Measurements from ENCODE around the gene UBA1.

The UBA1 gene

GRCh38 chrX:47166126-47166525 is 27.5 kb upstream of the UBA1 start:
- Histone ChIP-seq H4K91ac (ENCODE audit: low read length) (no peak overlapping the region), H4K8ac (ENCODE audit: low read length) (no peak overlapping the region), H2BK12ac (ENCODE audit: low read length in 2 of 2) (no peak overlapping the region), H3K36me3 (ENCODE audit: control insufficient read depth in 1 of 2, insufficient read depth in 2 of 2, low read depth in 1 of 2, low read length in 2 of 2) (peaks cover 11 to 21% of the 10 kb centered on the region in 2 experiments), H3K23ac (ENCODE audit: low read length in 2 of 2) (no peak overlapping the region), H3K18ac (ENCODE audit: low read depth in 1 of 2, low read length in 2 of 2) (no peak overlapping the region), H3K4me2 (ENCODE audit: low read length, poor library complexity, severe bottlenecking) (no peak overlapping the region), H3K79me1 (replicated peaks; ENCODE audit: low read length, poor library complexity, severe bottlenecking) (peaks cover 19% of the 10 kb centered on the region), H3K4ac (ENCODE audit: low read depth in 1 of 2, low read length in 2 of 2) (no peak overlapping the region), H3K9me3 (ENCODE audit: control insufficient read depth, low read length) (no peaks in the 10 kb centered on the region), H2AFZ (ENCODE audit: low read depth, low read length) (no peak overlapping the region), H3K4me1 (ENCODE audit: control insufficient read depth, insufficient read depth, low read depth, low read length) (peaks cover 1% of the 10 kb centered on the region), H3K4me3 (ENCODE audit: insufficient read depth in 1 of 2, low read depth in 1 of 2, low read length in 2 of 2) (no peak overlapping the region), H2BK120ac (ENCODE audit: low read depth, low read length) (no peak overlapping the region), H3K27me3 (ENCODE audit: control insufficient read depth in 1 of 2, insufficient read depth in 1 of 2, low read length in 2 of 2) (peaks cover 0 to 17% of the 10 kb centered on the region in 2 experiments), H2BK5ac (ENCODE audit: low read depth, low read length, poor library complexity, severe bottlenecking) (no peak overlapping the region), H3K27ac (ENCODE audit: low read length, poor library complexity, severe bottlenecking) (no peak overlapping the region), H2BK15ac (ENCODE audit: low read depth, poor library complexity, severe bottlenecking) (no peak overlapping the region), H3K14ac (ENCODE audit: low read length in 2 of 2) (no peak overlapping the region), H2AK5ac (ENCODE audit: low read length, severe bottlenecking) (no peak overlapping the region), H3K9ac (ENCODE audit: low read length) (no peak overlapping the region)
- WGBS, result 100% methylated on average over 2 of the region's 5 CpGs
- peak; percentile 18 for DNase-seq

GRCh38 chrX:47168495-47169073 is 25.0 kb upstream of the UBA1 start:
- H2AK5ac ChIP-seq (ENCODE audit: low read length, severe bottlenecking), result no peak overlapping the region
- H3K36me3 ChIP-seq (ENCODE audit: control insufficient read depth in 1 of 2, insufficient read depth in 2 of 2, low read depth in 1 of 2, low read length in 2 of 2), result peaks cover 29 to 46% of the 10 kb centered on the region in 2 experiments
- no peak overlapping the region for H3K4me2 ChIP-seq (ENCODE audit: low read length, poor library complexity, severe bottlenecking)
- H4K91ac ChIP-seq (ENCODE audit: low read length), result no peak overlapping the region
- no peak overlapping the region for H4K8ac ChIP-seq (ENCODE audit: low read length)
- H2BK15ac ChIP-seq (ENCODE audit: low read depth, poor library complexity, severe bottlenecking), result no peak overlapping the region
- no peak overlapping the region for H3K14ac ChIP-seq (ENCODE audit: low read length in 2 of 2)
- peaks cover 1% of the 10 kb centered on the region for H3K4me1 ChIP-seq (ENCODE audit: control insufficient read depth, insufficient read depth, low read depth, low read length)
- H3K27me3 ChIP-seq (ENCODE audit: control insufficient read depth in 1 of 2, insufficient read depth in 1 of 2, low read length in 2 of 2), result peaks cover 0 to 21% of the 10 kb centered on the region in 2 experiments
- H2BK120ac ChIP-seq (ENCODE audit: low read depth, low read length), result no peak overlapping the region
- no peak overlapping the region for H3K4me3 ChIP-seq (ENCODE audit: insufficient read depth in 1 of 2, low read depth in 1 of 2, low read length in 2 of 2)
- no peak overlapping the region for H2BK12ac ChIP-seq (ENCODE audit: low read length in 2 of 2)
- no peak overlapping the region for H3K18ac ChIP-seq (ENCODE audit: low read depth in 1 of 2, low read length in 2 of 2)
- no peak overlapping the region for H2AFZ ChIP-seq (ENCODE audit: low read depth, low read length)
- no peak overlapping the region for H3K9ac ChIP-seq (ENCODE audit: low read length)
- DNase-seq, result no peak
- no peak overlapping the region for H3K4ac ChIP-seq (ENCODE audit: low read depth in 1 of 2, low read length in 2 of 2)
- 92% methylated on average over 5 of the region's 6 CpGs for WGBS
- no peak overlapping the region for H3K27ac ChIP-seq (ENCODE audit: low read length, poor library complexity, severe bottlenecking)
- H3K9me3 ChIP-seq (ENCODE audit: control insufficient read depth, low read length), result no peaks in the 10 kb centered on the region
- peaks cover 37% of the 10 kb centered on the region for H3K79me1 ChIP-seq (replicated peaks; ENCODE audit: low read length, poor library complexity, severe bottlenecking)
- H3K23ac ChIP-seq (ENCODE audit: low read length in 2 of 2), result no peak overlapping the region
- no peak overlapping the region for H2BK5ac ChIP-seq (ENCODE audit: low read depth, low read length, poor library complexity, severe bottlenecking)

- no peak overlapping the region for H3K18ac ChIP-seq (ENCODE audit: low read depth in 1 of 2, low read length in 2 of 2)
- H3K9ac ChIP-seq (ENCODE audit: low read length), result no peak overlapping the region
- H3K9me3 ChIP-seq (ENCODE audit: control insufficient read depth, low read length), result no peaks in the 10 kb centered on the region
- no peak overlapping the region for H2AFZ ChIP-seq (ENCODE audit: low read depth, low read length)
- peaks cover 33 to 51% of the 10 kb centered on the region in 2 experiments for H3K36me3 ChIP-seq (ENCODE audit: control insufficient read depth in 1 of 2, insufficient read depth in 2 of 2, low read depth in 1 of 2, low read length in 2 of 2)
- H3K4me3 ChIP-seq (ENCODE audit: insufficient read depth in 1 of 2, low read depth in 1 of 2, low read length in 2 of 2), result no peak overlapping the region
- 95% methylated on average over 15 of the region's 19 CpGs for WGBS
- no peak overlapping the region for H3K27ac ChIP-seq (ENCODE audit: low read length, poor library complexity, severe bottlenecking)
- H3K4ac ChIP-seq (ENCODE audit: low read depth in 1 of 2, low read length in 2 of 2), result no peak overlapping the region
- H3K4me1 ChIP-seq (ENCODE audit: control insufficient read depth, insufficient read depth, low read depth, low read length), result peaks cover 1% of the 10 kb centered on the region
- H2BK12ac ChIP-seq (ENCODE audit: low read length in 2 of 2), result no peak overlapping the region
- H4K8ac ChIP-seq (ENCODE audit: low read length), result no peak overlapping the region
- H2AK5ac ChIP-seq (ENCODE audit: low read length, severe bottlenecking), result no peak overlapping the region
- no peak overlapping the region for H3K4me2 ChIP-seq (ENCODE audit: low read length, poor library complexity, severe bottlenecking)
- no peak overlapping the region for H2BK120ac ChIP-seq (ENCODE audit: low read depth, low read length)
- H2BK5ac ChIP-seq (ENCODE audit: low read depth, low read length, poor library complexity, severe bottlenecking), result no peak overlapping the region
- no peak overlapping the region for H3K23ac ChIP-seq (ENCODE audit: low read length in 2 of 2)
- H3K27me3 ChIP-seq (ENCODE audit: control insufficient read depth in 1 of 2, insufficient read depth in 1 of 2, low read length in 2 of 2), result peaks cover 0 to 23% of the 10 kb centered on the region in 2 experiments
- H2BK15ac ChIP-seq (ENCODE audit: low read depth, poor library complexity, severe bottlenecking), result no peak overlapping the region
- H3K14ac ChIP-seq (ENCODE audit: low read length in 2 of 2), result no peak overlapping the region
- H4K91ac ChIP-seq (ENCODE audit: low read length), result no peak overlapping the region
- H3K79me1 ChIP-seq (replicated peaks; ENCODE audit: low read length, poor library complexity, severe bottlenecking), result peaks cover 38% of the 10 kb centered on the region
- DNase-seq, result no peak
Measured at GRCh38 chrX:47169273-47169672, 24.4 kb upstream of the UBA1 start.

GRCh38 chrX:47169726-47170515 is 23.7 kb upstream of the UBA1 start:
- H3K79me1 ChIP-seq (replicated peaks; ENCODE audit: low read length, poor library complexity, severe bottlenecking), result peaks cover 39% of the 10 kb centered on the region
- H4K91ac ChIP-seq (ENCODE audit: low read length), result no peak overlapping the region
- WGBS, result 95% methylated on average over 10 of the region's 13 CpGs
- H3K4me2 ChIP-seq (ENCODE audit: low read length, poor library complexity, severe bottlenecking), result no peak overlapping the region
- no peak overlapping the region for H3K18ac ChIP-seq (ENCODE audit: low read depth in 1 of 2, low read length in 2 of 2)
- H2BK15ac ChIP-seq (ENCODE audit: low read depth, poor library complexity, severe bottlenecking), result no peak overlapping the region
- no peaks in the 10 kb centered on the region for H3K9me3 ChIP-seq (ENCODE audit: control insufficient read depth, low read length)
- no peak overlapping the region for H3K23ac ChIP-seq (ENCODE audit: low read length in 2 of 2)
- no peak overlapping the region for H3K14ac ChIP-seq (ENCODE audit: low read length in 2 of 2)
- no peak overlapping the region for H3K4me3 ChIP-seq (ENCODE audit: insufficient read depth in 1 of 2, low read depth in 1 of 2, low read length in 2 of 2)
- H2BK5ac ChIP-seq (ENCODE audit: low read depth, low read length, poor library complexity, severe bottlenecking), result no peak overlapping the region
- peaks cover 38 to 58% of the 10 kb centered on the region in 2 experiments for H3K36me3 ChIP-seq (ENCODE audit: control insufficient read depth in 1 of 2, insufficient read depth in 2 of 2, low read depth in 1 of 2, low read length in 2 of 2)
- no peak overlapping the region for H3K9ac ChIP-seq (ENCODE audit: low read length)
- H3K27me3 ChIP-seq (ENCODE audit: control insufficient read depth in 1 of 2, insufficient read depth in 1 of 2, low read length in 2 of 2), result peaks cover 0 to 26% of the 10 kb centered on the region in 2 experiments
- peaks cover 1% of the 10 kb centered on the region for H3K4me1 ChIP-seq (ENCODE audit: control insufficient read depth, insufficient read depth, low read depth, low read length)
- no peak overlapping the region for H2BK120ac ChIP-seq (ENCODE audit: low read depth, low read length)
- H4K8ac ChIP-seq (ENCODE audit: low read length), result no peak overlapping the region
- H2AFZ ChIP-seq (ENCODE audit: low read depth, low read length), result no peak overlapping the region
- H2AK5ac ChIP-seq (ENCODE audit: low read length, severe bottlenecking), result no peak overlapping the region
- no peak overlapping the region for H3K4ac ChIP-seq (ENCODE audit: low read depth in 1 of 2, low read length in 2 of 2)
- no peak overlapping the region for H3K27ac ChIP-seq (ENCODE audit: low read length, poor library complexity, severe bottlenecking)
- H2BK12ac ChIP-seq (ENCODE audit: low read length in 2 of 2), result no peak overlapping the region
- DNase-seq, result no peak
